ENCODE data around the gene PAGR1. TPM values are rescaled to one million over a fixed set of nuclear protein-coding genes. Genes with fewer than 3 reads are reported as not detected.
A peak's percentile ranks its signal among the peaks of the same experiment; 100 is the strongest.

PAGR1 gene
- total and polyA plus RNA-seq, 2 of the 13 experiments (the other 11 are each of a cell fraction or from before 2014, with no cell fraction given), result 9.8 to 66.4 TPM

GRCh38 chr16:29811170-29811895 lies 4.6 kb upstream of the PAGR1 start (continued):
- peak; percentile 56 for TF ChIP-seq UBTF (CRISPR knock-in tag; IDR thresholded peaks at IDR 0.05)
- peak; percentile 47; the same call in 1 of the 2 replicates for TF ChIP-seq ZNF704 (CRISPR knock-in tag; IDR thresholded peaks at IDR 0.05; ENCODE audit: borderline replicate concordance)
- 0 out of 2 replicates have a peak, but pooled peaks have one; percentile 14 for TF ChIP-seq ZBTB2 (CRISPR knock-in tag; IDR thresholded peaks at IDR 0.05; ENCODE audit: low read depth)
- TF ChIP-seq RFX5 (IDR thresholded peaks at IDR 0.05; ENCODE audit: low read depth, low read length), result no peak
- no peak for TF ChIP-seq SP5 (CRISPR knock-in tag; IDR thresholded peaks at IDR 0.05; ENCODE audit: borderline replicate concordance, low read depth)
- TF ChIP-seq ZNF280D (CRISPR knock-in tag; IDR thresholded peaks at IDR 0.05), result peak; percentile 79
- no peak for TF ChIP-seq SP140L (CRISPR knock-in tag; IDR thresholded peaks at IDR 0.05; ENCODE audit: borderline replicate concordance)
- no peak; the same call in 1 of the 2 replicates for TF ChIP-seq NRL (CRISPR knock-in tag; IDR thresholded peaks at IDR 0.05; ENCODE audit: borderline replicate concordance)
- TF ChIP-seq ISL2 (CRISPR knock-in tag; IDR thresholded peaks at IDR 0.05), result peak; percentile 61; the same call in 1 of the 2 replicates
- no peak for TF ChIP-seq ZNF382 (CRISPR knock-in tag; IDR thresholded peaks at IDR 0.05; ENCODE audit: borderline replicate concordance)
- no peak for TF ChIP-seq ZNF296 (CRISPR knock-in tag; conservative IDR thresholded peaks at IDR 0.05)
- TF ChIP-seq ZBTB21 (CRISPR knock-in tag; IDR thresholded peaks at IDR 0.05), result no peak
- no peak for TF ChIP-seq GTF3A (CRISPR knock-in tag; conservative IDR thresholded peaks at IDR 0.05)
- TF ChIP-seq PHF8 (CRISPR knock-in tag; IDR thresholded peaks at IDR 0.05), result peak; percentile 62; the same call in 1 of the 2 replicates
- TF ChIP-seq PAX8 (CRISPR knock-in tag; IDR thresholded peaks at IDR 0.05; ENCODE audit: borderline replicate concordance), result no peak
- TF ChIP-seq NAIF1 (CRISPR knock-in tag; IDR thresholded peaks at IDR 0.05; ENCODE audit: borderline replicate concordance), result no peak
- TF ChIP-seq CREB1 (IDR thresholded peaks at IDR 0.05), result no peak
- TF ChIP-seq CREB1 (CRISPR knock-in tag; IDR thresholded peaks at IDR 0.05), result no peak
- no peak for TF ChIP-seq CEBPG (CRISPR knock-in tag; IDR thresholded peaks at IDR 0.05)
- no peak for TF ChIP-seq ZBTB8A (CRISPR knock-in tag; IDR thresholded peaks at IDR 0.05; ENCODE audit: borderline replicate concordance, low read depth)
- TF ChIP-seq PTBP1 (IDR thresholded peaks at IDR 0.05; ENCODE audit: low read depth, low read length, poor library complexity, severe bottlenecking), result peak; percentile 54

Measured in HepG2 (cell line).